RWPE1 (cell line): ENCODE measurements around the gene MRPS34.

ENCODE experiments used
- CTCF ChIA-PET: fragments of 350-600 bp; sonication (Branson Sonifier 250); formaldehyde crosslinking; extraction: SDS; loops from one replicate; lab custom pipeline; 2021; lab: Yijun Ruan, JAX
- POLR2A ChIA-PET: fragments of 400-600 bp; formaldehyde crosslinking; extraction: SDS; loops from one replicate; lab custom pipeline; 2020; ENCODE audit warnings: antibody characterized with exemption; ENCODE audit not compliant: low non-redundant PET; lab: Yijun Ruan, JAX
- DNase-seq: peaks from one replicate; pipeline ENCODE4 v3.0.0; 2012; ENCODE audit warnings: low spot score
- H3K27ac ChIP-seq: fragments of 450-650 bp; 2 replicates; pipeline ENCODE4 v1.5.1; 2017
- TF ChIP-seq, protein P1 (sequence below): fragments of 450-650 bp; conservative IDR thresholded peaks from 2 replicates; pipeline ENCODE4 v1.5.1; 2017; ENCODE audit warnings: low read depth, mild to moderate bottlenecking

The MRPS34 gene

DNA sequence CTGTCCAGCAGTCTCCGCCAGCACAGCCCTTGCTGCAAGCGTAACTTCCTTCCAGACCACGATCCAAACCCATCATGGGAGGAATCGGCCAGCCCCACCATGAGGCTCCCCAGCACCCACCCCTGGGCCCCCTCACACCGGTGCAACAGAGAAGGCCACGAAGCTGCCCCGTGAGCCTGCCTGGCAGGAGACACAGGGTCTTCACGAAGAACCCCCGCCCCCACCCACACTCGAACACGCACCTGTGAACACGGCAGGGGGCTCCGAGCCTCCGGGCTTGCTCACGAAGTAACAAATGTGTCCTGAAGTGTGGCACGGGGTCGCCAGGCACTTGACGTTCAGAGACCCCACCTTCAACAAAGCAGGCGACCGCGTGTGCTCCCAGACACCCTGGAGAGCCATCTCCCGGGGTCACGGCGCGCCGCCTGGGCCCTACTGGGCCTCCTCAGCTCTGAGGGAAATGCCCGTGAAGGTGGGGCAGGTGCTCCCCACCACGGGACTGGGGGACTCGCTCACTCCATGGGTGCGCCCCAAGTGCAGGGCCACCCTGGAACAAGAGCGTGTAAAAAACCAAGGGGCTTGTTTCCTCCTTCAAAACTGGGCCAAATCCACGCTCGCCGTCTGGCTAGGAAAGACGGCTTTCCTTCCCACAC lies 46.1 kb upstream of the MRPS34 start:
- ChIA-PET CTCF (no interaction called here), POLR2A (no interaction called here)
- TF ChIP-seq, protein P1, sequence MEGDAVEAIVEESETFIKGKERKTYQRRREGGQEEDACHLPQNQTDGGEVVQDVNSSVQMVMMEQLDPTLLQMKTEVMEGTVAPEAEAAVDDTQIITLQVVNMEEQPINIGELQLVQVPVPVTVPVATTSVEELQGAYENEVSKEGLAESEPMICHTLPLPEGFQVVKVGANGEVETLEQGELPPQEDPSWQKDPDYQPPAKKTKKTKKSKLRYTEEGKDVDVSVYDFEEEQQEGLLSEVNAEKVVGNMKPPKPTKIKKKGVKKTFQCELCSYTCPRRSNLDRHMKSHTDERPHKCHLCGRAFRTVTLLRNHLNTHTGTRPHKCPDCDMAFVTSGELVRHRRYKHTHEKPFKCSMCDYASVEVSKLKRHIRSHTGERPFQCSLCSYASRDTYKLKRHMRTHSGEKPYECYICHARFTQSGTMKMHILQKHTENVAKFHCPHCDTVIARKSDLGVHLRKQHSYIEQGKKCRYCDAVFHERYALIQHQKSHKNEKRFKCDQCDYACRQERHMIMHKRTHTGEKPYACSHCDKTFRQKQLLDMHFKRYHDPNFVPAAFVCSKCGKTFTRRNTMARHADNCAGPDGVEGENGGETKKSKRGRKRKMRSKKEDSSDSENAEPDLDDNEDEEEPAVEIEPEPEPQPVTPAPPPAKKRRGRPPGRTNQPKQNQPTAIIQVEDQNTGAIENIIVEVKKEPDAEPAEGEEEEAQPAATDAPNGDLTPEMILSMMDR, result no peak
- no peak overlapping the region for H3K27ac ChIP-seq
- DNase-seq, result no peak

DNA sequence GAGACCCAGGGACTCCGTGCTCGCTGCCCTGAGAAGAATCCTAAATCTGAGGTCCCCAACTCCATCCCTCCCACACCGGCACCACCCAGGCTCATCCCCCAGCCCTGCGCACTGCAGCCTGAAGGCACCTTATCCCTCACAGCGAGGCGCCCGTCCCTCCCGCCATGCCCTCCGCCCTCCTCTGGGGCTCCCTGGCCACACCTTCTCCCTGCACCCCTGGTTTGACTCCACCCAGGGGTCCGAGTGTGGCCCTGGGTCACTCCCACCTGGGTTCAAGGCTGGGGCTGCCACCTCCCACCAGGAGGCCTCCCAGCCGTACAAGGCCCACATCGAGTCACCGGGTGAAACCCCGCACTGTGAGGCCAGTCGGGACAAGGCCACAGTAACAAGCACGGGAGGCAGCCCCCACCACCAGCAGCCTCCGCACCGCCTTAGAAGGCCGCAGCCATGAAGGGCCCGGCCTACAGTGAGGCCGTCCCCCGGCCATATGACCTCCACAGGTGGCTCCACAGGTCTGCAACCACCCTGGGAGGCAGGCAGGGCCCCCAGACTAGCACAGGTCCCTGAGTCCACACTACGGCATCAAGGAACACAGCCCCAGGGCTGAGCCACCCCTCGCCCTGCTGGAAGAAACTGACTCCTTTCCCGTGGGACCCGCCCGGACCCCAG lies 45.4 kb upstream of the MRPS34 start:
- H3K27ac ChIP-seq, result no peak overlapping the region
- TF ChIP-seq, protein P1, result no peak
- POLR2A ChIA-PET, result no interaction called here
- CTCF ChIA-PET, result no interaction called here
- no peak for DNase-seq

DNA sequence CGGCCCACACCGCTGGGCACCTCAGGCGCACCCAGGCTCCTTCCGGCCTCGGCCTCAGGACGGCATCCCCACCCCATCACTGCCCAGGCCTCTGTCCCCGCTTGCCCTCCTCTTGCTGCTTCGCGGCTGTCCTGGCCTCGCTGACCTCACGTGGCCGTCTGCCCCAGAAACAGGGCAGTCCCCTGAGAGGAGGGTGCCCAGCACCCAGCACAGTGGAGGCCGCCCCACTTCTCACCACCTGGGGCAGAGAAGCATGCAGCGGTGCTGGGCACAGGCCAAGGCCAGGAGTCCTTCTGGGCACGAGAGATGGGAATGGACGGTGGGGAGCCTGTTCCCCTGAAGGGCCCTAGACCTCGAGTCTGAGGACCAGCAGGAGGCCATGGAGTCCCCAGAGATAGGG lies 44.8 kb upstream of the MRPS34 start:
- no peak for DNase-seq
- ChIA-PET CTCF (no interaction called here), POLR2A (no interaction called here)
- no peak overlapping the region for H3K27ac ChIP-seq
- TF ChIP-seq, protein P1, result no peak

DNA sequence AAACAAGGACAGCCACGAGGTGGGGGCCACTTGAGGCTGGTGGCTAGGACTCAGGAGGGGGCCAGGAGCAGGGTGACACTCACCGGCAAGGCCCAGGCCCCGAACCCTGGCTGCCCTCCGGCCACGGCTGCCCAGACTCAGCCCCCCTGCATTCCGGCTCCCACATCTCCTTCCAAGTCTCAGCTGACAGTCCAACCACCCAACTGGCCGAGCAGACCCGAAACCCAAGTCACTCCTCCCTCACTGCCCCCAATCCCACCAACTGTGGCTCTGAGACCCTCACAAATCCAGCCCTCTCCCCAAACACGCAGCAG lies 44.3 kb upstream of the MRPS34 start:
- H3K27ac ChIP-seq, result no peak overlapping the region
- no peak for DNase-seq
- CTCF ChIA-PET, result no interaction called here
- POLR2A ChIA-PET, result no interaction called here
- TF ChIP-seq, protein P1, result no peak

DNA sequence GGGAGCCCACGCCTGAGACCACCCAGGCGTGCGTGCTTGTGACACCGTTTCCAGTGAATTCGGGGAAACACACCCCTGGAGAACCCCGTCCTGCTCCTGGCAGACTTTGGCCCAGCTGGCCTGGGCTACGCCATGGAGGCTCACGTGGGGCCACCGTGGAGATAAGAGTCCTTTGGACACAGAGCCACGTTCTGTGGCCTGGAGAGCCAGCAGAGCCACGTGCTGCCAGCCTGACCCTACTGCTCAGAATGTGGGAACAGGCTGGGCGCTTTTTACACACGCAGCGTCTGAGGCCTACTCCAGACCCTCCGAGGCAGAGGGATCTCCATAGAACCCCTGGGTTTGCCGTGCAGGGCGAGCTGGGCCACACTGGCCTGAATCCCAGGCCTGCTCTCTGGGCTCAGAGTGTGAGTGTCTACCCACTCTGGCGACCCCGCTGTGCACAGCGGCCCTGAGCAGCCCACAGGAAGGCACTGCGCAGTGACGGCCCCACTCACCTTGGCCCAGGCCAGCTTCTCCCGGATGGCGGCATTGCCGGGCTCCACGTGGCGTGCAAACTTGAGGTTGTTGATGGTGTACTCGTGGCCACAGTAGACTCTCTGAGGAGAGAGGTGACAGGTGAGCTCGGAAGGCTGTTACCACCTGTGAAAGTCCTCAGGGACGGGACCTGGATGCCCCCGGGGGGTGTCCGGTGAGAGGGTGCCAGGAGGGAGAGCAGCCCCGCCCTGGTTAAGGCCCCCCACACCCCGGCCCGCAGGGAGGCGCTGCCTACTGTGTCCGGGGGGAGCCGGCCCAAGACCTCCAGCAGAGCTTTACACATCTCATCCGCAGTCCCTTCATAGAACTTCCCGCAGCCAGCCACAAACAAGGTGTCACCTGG lies 43.7 kb upstream of the MRPS34 start:
- no peak overlapping the region for H3K27ac ChIP-seq
- ChIA-PET CTCF (no interaction called here), POLR2A (interaction anchor here (0.5 kb wide), 1 partner anchor 26 kb away, joined by 4 read pairs; no protein-coding TSS in a partner anchor)
- DNase-seq, result no peak
- TF ChIP-seq, protein P1, result no peak

DNA sequence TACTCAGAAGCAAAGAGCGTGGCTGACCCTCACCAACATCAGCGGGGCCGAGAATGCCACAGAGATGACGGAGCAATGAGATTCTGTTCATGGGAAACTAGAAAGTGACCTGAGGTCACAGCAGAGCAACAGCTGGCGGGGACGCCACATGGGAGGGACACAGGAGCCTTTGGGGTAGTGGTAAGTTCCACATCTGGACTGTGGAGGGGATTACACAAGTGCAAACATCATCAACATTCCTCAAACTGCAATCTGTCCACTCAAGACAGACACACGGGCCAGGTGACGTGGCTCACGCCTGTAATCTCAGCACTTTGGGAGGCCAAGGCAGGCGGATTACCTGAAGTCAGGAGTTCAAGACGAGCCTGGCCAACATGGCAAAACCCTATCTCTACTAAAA lies 42.5 kb upstream of the MRPS34 start:
- no peak for DNase-seq
- POLR2A ChIA-PET, result interaction anchor here (0.6 kb wide), 1 partner anchor 39 kb away, joined by 5 read pairs; no protein-coding TSS in a partner anchor
- CTCF ChIA-PET, result interaction anchor here (0.7 kb wide), 1 partner anchor 270 kb away, joined by 4 read pairs; no protein-coding TSS in a partner anchor
- TF ChIP-seq, protein P1, result no peak
- H3K27ac ChIP-seq, result peak overlapping the region; percentile 24; the same call in 1 of the 2 replicates
